ENCODE measurements around the gene ZNF594.
"Not testable (repeated sequence)": the region's sequence is repeated elsewhere in the genome, so short reads cannot be mapped to it uniquely, and the experiment has no call there.

The ZNF594 gene

DNA sequence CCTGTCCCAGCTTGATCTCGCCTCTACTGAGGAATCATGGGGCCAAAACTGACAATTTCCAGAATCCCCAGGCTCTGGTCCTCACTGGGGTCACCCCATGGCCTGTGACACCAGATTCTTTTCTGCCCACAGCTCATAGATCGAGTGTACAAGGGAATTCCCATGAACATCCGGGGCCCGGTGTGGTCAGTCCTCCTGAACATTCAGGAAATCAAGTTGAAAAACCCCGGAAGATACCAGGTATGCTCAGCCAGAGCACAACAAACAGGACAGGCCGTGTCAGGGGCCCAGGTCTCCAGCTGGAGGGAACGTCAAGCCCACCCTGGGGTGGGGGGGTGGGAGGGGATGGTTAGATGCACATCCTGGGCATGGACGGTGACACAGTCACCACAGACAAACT is 58.4 kb downstream of the ZNF594 start:
- Histone ChIP-seq H3F3A (ENCODE audit: low read depth) (no peaks in the 10 kb centered on the region), H3K4me2 (ENCODE audit: low read depth, low read length, poor library complexity, severe bottlenecking) (no peak overlapping the region), H3K79me2 (ENCODE audit: insufficient read depth, low read length) (no peaks in the 10 kb centered on the region), H3K9me3 (ENCODE audit: insufficient read depth, low read depth, low read length) (no peaks in the 10 kb centered on the region), H3K27me3 (ENCODE audit: insufficient read depth, low read length, poor library complexity, severe bottlenecking) (no peaks in the 10 kb centered on the region), H4K20me1 (ENCODE audit: insufficient read depth, low read length, poor library complexity, severe bottlenecking) (no peaks in the 10 kb centered on the region), H3K4me1 (ENCODE audit: insufficient read depth, low read length, poor library complexity, severe bottlenecking) (no peaks in the 10 kb centered on the region), H3K9me2 (replicated peaks; ENCODE audit: low read depth, low read length) (no peaks in the 10 kb centered on the region), H3K9ac (ENCODE audit: low read depth, low read length, poor library complexity, severe bottlenecking) (no peak overlapping the region), H3K4me3 (ENCODE audit: low read length, poor library complexity, severe bottlenecking) (no peak overlapping the region), H2AFZ (ENCODE audit: low read length) (no peak overlapping the region), H3K36me3 (ENCODE audit: insufficient read depth, low read length) (no peaks in the 10 kb centered on the region)
- TF ChIP-seq EZH2phosphoT487 (IDR thresholded peaks at IDR 0.05; ENCODE audit: borderline replicate concordance): no peak
- TF ChIP-seq, protein P1, sequence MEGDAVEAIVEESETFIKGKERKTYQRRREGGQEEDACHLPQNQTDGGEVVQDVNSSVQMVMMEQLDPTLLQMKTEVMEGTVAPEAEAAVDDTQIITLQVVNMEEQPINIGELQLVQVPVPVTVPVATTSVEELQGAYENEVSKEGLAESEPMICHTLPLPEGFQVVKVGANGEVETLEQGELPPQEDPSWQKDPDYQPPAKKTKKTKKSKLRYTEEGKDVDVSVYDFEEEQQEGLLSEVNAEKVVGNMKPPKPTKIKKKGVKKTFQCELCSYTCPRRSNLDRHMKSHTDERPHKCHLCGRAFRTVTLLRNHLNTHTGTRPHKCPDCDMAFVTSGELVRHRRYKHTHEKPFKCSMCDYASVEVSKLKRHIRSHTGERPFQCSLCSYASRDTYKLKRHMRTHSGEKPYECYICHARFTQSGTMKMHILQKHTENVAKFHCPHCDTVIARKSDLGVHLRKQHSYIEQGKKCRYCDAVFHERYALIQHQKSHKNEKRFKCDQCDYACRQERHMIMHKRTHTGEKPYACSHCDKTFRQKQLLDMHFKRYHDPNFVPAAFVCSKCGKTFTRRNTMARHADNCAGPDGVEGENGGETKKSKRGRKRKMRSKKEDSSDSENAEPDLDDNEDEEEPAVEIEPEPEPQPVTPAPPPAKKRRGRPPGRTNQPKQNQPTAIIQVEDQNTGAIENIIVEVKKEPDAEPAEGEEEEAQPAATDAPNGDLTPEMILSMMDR (conservative IDR thresholded peaks at IDR 0.05; ENCODE audit: low read length): no peak

DNA sequence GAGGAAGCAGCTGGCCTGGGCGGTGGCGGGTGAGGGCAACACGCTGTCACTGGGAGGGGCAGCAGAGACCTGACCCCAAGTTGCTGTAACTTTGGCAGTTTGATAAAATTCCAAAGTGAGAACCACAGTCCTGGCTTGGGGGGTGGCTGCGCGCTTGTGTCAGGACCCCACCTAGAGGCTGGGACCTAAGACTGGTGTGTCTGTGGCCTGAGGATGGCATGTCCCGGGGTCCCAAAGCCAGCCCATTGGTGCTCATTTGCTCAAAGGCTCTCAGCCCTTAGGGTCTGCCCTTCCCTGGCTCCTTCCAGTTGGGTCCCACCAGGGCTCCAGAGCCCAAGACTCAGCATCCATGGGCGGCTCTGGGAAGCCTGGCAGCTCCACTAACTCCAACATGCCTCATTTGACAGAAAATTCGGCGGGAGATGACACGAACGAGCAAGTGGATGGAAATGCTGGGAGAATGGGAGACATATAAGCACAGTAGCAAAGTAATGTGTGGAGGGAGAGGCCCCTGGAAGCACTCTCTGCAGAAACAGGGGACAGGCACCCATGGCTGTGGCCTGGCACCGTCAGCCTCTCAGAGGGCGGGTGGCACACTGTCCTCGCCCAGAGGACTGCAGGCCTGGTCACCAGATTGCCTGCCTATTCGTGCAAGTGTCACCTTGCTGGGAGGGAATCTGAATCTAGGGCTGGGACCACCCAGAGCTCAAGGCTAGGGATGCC is 59.0 kb downstream of the ZNF594 start:
- not testable (repeated sequence) for H3K9ac ChIP-seq (ENCODE audit: low read depth, low read length, poor library complexity, severe bottlenecking); H3K36me3 ChIP-seq (ENCODE audit: insufficient read depth, low read length); H4K20me1 ChIP-seq (ENCODE audit: insufficient read depth, low read length, poor library complexity, severe bottlenecking); H3K4me3 ChIP-seq (ENCODE audit: low read length, poor library complexity, severe bottlenecking); H3K27me3 ChIP-seq (ENCODE audit: insufficient read depth, low read length, poor library complexity, severe bottlenecking); H3K4me1 ChIP-seq (ENCODE audit: insufficient read depth, low read length, poor library complexity, severe bottlenecking); H3K9me2 ChIP-seq (replicated peaks; ENCODE audit: low read depth, low read length); H3K79me2 ChIP-seq (ENCODE audit: insufficient read depth, low read length); H2AFZ ChIP-seq (ENCODE audit: low read length); H3K9me3 ChIP-seq (ENCODE audit: insufficient read depth, low read depth, low read length); H3K4me2 ChIP-seq (ENCODE audit: low read depth, low read length, poor library complexity, severe bottlenecking); H3F3A ChIP-seq (ENCODE audit: low read depth)
- TF ChIP-seq, protein P1 (conservative IDR thresholded peaks at IDR 0.05; ENCODE audit: low read length): peak; percentile 58

- H3F3A ChIP-seq (ENCODE audit: low read depth); H3K4me1 ChIP-seq (ENCODE audit: insufficient read depth, low read length, poor library complexity, severe bottlenecking); H3K9me2 ChIP-seq (replicated peaks; ENCODE audit: low read depth, low read length); H3K36me3 ChIP-seq (ENCODE audit: insufficient read depth, low read length); H3K79me2 ChIP-seq (ENCODE audit: insufficient read depth, low read length); H4K20me1 ChIP-seq (ENCODE audit: insufficient read depth, low read length, poor library complexity, severe bottlenecking); H3K9me3 ChIP-seq (ENCODE audit: insufficient read depth, low read depth, low read length); H3K27me3 ChIP-seq (ENCODE audit: insufficient read depth, low read length, poor library complexity, severe bottlenecking); H3K4me3 ChIP-seq (ENCODE audit: low read length, poor library complexity, severe bottlenecking); H3K4me2 ChIP-seq (ENCODE audit: low read depth, low read length, poor library complexity, severe bottlenecking); H3K9ac ChIP-seq (ENCODE audit: low read depth, low read length, poor library complexity, severe bottlenecking); H2AFZ ChIP-seq (ENCODE audit: low read length): not testable (repeated sequence)
These were observed 59.7 kb downstream of the ZNF594 start for GRCh38 chr17:5131799-5132502.

All from Loucy (cell line).